Neural cell (in vitro differentiated cells): ENCODE measurements around the gene NKD1. TPM values are rescaled to one million over a fixed set of nuclear protein-coding genes. Genes with fewer than 3 reads are reported as not detected.

Experiments
- H2AFZ ChIP-seq: fragments of 200-600, 300-800 bp; sonication (generic), shearing (Covaris generic); 2 replicates; pipeline ENCODE4 v1.6.0; 2014; ENCODE audit warnings: low read depth, mild to moderate bottlenecking, antibody characterized with exemption, low read length, moderate library complexity
- H3F3A ChIP-seq: fragments of 200-600 bp; shearing (Covaris generic); 2 replicates; pipeline ENCODE4 v1.6.1; 2016; ENCODE audit warnings: mild to moderate bottlenecking, moderate library complexity, mixed read lengths, antibody characterized with exemption, low read length; ENCODE audit not compliant: insufficient read depth, poor library complexity, severe bottlenecking
- H3K27ac ChIP-seq: fragments of 200-600, 300-800 bp; sonication (generic), shearing (Covaris generic); 2 replicates; pipeline ENCODE4 v1.5.1; 2014; ENCODE audit warnings: mild to moderate bottlenecking, low read length, moderate library complexity
- H3K27me3 ChIP-seq: fragments of 300-800, 200-600 bp; sonication (generic), shearing (Covaris generic); 2 replicates; pipeline ENCODE4 v1.6.0; 2014; ENCODE audit warnings: mild to moderate bottlenecking, low read depth, low read length, moderate library complexity; ENCODE audit not compliant: insufficient read depth
- H3K36me3 ChIP-seq: fragments of 300-800, 200-600 bp; sonication (generic), shearing (Covaris generic); 2 replicates; pipeline ENCODE4 v1.5.1; 2014; ENCODE audit warnings: mild to moderate bottlenecking, antibody characterized with exemption, low read length, moderate library complexity; ENCODE audit not compliant: insufficient read depth
- H3K4me2 ChIP-seq: fragments of 300-800, 200-600 bp; sonication (generic), shearing (Covaris generic); 2 replicates; pipeline ENCODE4 v1.6.0; 2014; ENCODE audit warnings: mild to moderate bottlenecking, low read length
- H3K4me3 ChIP-seq: fragments of 300-800, 200-600 bp; sonication (generic), shearing (Covaris generic); 2 replicates; pipeline ENCODE4 v1.5.1; 2014; ENCODE audit warnings: mild to moderate bottlenecking, low read length, moderate library complexity
- H3K79me2 ChIP-seq: fragments of 200-600 bp; shearing (Covaris generic); replicated peaks from 2 replicates; pipeline ENCODE4 v1.6.0; 2014; ENCODE audit warnings: mild to moderate bottlenecking, low read length, moderate library complexity; ENCODE audit not compliant: insufficient read depth
- H3K9ac ChIP-seq: fragments of 300-800, 200-600 bp; sonication (generic), shearing (Covaris generic); 2 replicates; pipeline ENCODE4 v1.6.1; 2016; ENCODE audit warnings: mild to moderate bottlenecking, low read length, mixed read lengths
- H3K9me2 ChIP-seq: fragments of 200-600 bp; shearing (Covaris generic); 2 replicates; pipeline ENCODE4 v1.6.1; 2016; ENCODE audit warnings: mild to moderate bottlenecking, low read length, mixed read lengths; ENCODE audit not compliant: insufficient read depth
- H3K9me3 ChIP-seq: fragments of 200-600, 300-800 bp; sonication (generic), shearing (Covaris generic); 2 replicates; pipeline ENCODE4 v1.6.1; 2016; ENCODE audit warnings: mild to moderate bottlenecking, mixed run types, low read length, moderate library complexity, mixed read lengths
- H4K20me1 ChIP-seq: fragments of 200-600 bp; shearing (Covaris generic); 2 replicates; pipeline ENCODE4 v1.6.1; 2016; ENCODE audit warnings: mild to moderate bottlenecking, mixed run types; ENCODE audit not compliant: insufficient read depth
- CTCF ChIP-seq: fragments of 450-650 bp; IDR thresholded peaks from 2 replicates; pipeline ENCODE4 v1.5.1; 2014; ENCODE audit warnings: antibody characterized with exemption, mild to moderate bottlenecking, moderate library complexity; ENCODE audit not compliant: poor library complexity, severe bottlenecking
- EP300 ChIP-seq: fragments of 450-650 bp; conservative IDR thresholded peaks from 2 replicates; pipeline ENCODE4 v1.6.1; 2014; ENCODE audit warnings: antibody characterized with exemption, mild to moderate bottlenecking, moderate library complexity; ENCODE audit not compliant: poor library complexity, severe bottlenecking
- EZH2 ChIP-seq: fragments of 200-600, 300-800 bp; shearing (Covaris generic), sonication (generic); IDR thresholded peaks from 2 replicates; pipeline ENCODE4 v1.6.1; 2014; ENCODE audit warnings: antibody characterized with exemption, low read length, borderline replicate concordance, mild to moderate bottlenecking; ENCODE audit not compliant: insufficient read depth, poor library complexity, severe bottlenecking
- MXI1 ChIP-seq: fragments of 450-650 bp; conservative IDR thresholded peaks from 2 replicates; pipeline ENCODE4 v1.6.1; 2014; ENCODE audit warnings: antibody characterized with exemption, mild to moderate bottlenecking; ENCODE audit not compliant: poor library complexity, severe bottlenecking
- POLR2AphosphoS5 ChIP-seq: IDR thresholded peaks from 2 replicates; pipeline ENCODE4 v1.6.1; 2012
- RAD21 ChIP-seq: fragments of 450-650 bp; conservative IDR thresholded peaks from 2 replicates; pipeline ENCODE4 v1.6.1; 2014; ENCODE audit warnings: antibody characterized with exemption, mild to moderate bottlenecking, moderate library complexity
- REST ChIP-seq: IDR thresholded peaks from 2 replicates; pipeline ENCODE4 v1.6.1; 2012; ENCODE audit warnings: borderline replicate concordance
- SMC3 ChIP-seq: fragments of 450-650 bp; conservative IDR thresholded peaks from 2 replicates; pipeline ENCODE4 v1.6.1; 2014; ENCODE audit warnings: antibody characterized with exemption, mild to moderate bottlenecking, moderate library complexity; ENCODE audit not compliant: poor library complexity
- TAF1 ChIP-seq: IDR thresholded peaks from 2 replicates; pipeline ENCODE4 v1.6.1; 2012; ENCODE audit warnings: low read depth
- polyA plus RNA-seq: library from polyadenylated mRNA; depleted of rRNA; stranded (reverse); fragments of >200 nt; gene quantifications from 2 replicates; pipeline ENCODE4 v1.2.3, GENCODE V29; 2014

Gene NKD1
- polyA plus RNA-seq, 1 donor from 2014 or later: 1.1 TPM

- H3K9ac ChIP-seq: no peak overlapping the region
- H3K36me3 ChIP-seq: no peaks in the 10 kb centered on the region
- no peak overlapping the region for H2AFZ ChIP-seq
- H3F3A ChIP-seq: no peaks in the 10 kb centered on the region
- H3K27ac ChIP-seq: no peak overlapping the region
- H3K4me2 ChIP-seq: no peak overlapping the region
- H3K9me2 ChIP-seq: no peaks in the 10 kb centered on the region
- no peaks in the 10 kb centered on the region for H3K9me3 ChIP-seq
- H3K79me2 ChIP-seq: no peaks in the 10 kb centered on the region
- no peaks in the 10 kb centered on the region for H4K20me1 ChIP-seq
- no peak overlapping the region for H3K4me3 ChIP-seq
- H3K27me3 ChIP-seq: peaks cover 17% of the 10 kb centered on the region
- TF ChIP-seq MXI1 (no peak), SMC3 (no peak), POLR2AphosphoS5 (no peak), RAD21 (no peak), EP300 (no peak), TAF1 (no peak), EZH2 (no peak), CTCF (no peak), REST (no peak)
Measured at GRCh38 chr16:50697421-50697715, 149.2 kb downstream of the NKD1 start.

- peaks cover 10% of the 10 kb centered on the region for H3K27me3 ChIP-seq
- H3K79me2 ChIP-seq: no peaks in the 10 kb centered on the region
- no peak overlapping the region for H2AFZ ChIP-seq
- H3F3A ChIP-seq: no peaks in the 10 kb centered on the region
- H3K4me3 ChIP-seq: no peak overlapping the region
- TF ChIP-seq REST: no peak
- H3K9ac ChIP-seq: no peak overlapping the region
- H3K4me2 ChIP-seq: no peak overlapping the region
- H4K20me1 ChIP-seq: no peaks in the 10 kb centered on the region
- no peaks in the 10 kb centered on the region for H3K9me3 ChIP-seq
- no peaks in the 10 kb centered on the region for H3K36me3 ChIP-seq
- no peak overlapping the region for H3K27ac ChIP-seq
- no peaks in the 10 kb centered on the region for H3K9me2 ChIP-seq
Measured at GRCh38 chr16:50697881-50698767, 149.9 kb downstream of the NKD1 start.

Other genes starting within 250 kb of the NKD1 start
- 57.2 and 60.4 TPM in 2 replicates for gene BRD7, start 179.4 kb upstream of the NKD1 start, polyA plus RNA-seq
- gene SNX20, start 132.9 kb downstream of the NKD1 start, polyA plus RNA-seq: not detected in 2 replicates
- gene NOD2, start 145.2 kb downstream of the NKD1 start, polyA plus RNA-seq: not detected in 2 replicates
- gene CYLD, start 193.7 kb downstream of the NKD1 start, polyA plus RNA-seq: 26.0 and 27.6 TPM in 2 replicates